Middle frontal gyrus (tissue), 1 donor: ENCODE results near the gene PCDH15.

ENCODE experiments used
- DNase-seq: peaks from one replicate; pipeline ENCODE4 v3.0.0-alpha.2; 2015; ENCODE audit warnings: low spot score; ENCODE audit errors: extremely low spot score

Gene PCDH15

DNA sequence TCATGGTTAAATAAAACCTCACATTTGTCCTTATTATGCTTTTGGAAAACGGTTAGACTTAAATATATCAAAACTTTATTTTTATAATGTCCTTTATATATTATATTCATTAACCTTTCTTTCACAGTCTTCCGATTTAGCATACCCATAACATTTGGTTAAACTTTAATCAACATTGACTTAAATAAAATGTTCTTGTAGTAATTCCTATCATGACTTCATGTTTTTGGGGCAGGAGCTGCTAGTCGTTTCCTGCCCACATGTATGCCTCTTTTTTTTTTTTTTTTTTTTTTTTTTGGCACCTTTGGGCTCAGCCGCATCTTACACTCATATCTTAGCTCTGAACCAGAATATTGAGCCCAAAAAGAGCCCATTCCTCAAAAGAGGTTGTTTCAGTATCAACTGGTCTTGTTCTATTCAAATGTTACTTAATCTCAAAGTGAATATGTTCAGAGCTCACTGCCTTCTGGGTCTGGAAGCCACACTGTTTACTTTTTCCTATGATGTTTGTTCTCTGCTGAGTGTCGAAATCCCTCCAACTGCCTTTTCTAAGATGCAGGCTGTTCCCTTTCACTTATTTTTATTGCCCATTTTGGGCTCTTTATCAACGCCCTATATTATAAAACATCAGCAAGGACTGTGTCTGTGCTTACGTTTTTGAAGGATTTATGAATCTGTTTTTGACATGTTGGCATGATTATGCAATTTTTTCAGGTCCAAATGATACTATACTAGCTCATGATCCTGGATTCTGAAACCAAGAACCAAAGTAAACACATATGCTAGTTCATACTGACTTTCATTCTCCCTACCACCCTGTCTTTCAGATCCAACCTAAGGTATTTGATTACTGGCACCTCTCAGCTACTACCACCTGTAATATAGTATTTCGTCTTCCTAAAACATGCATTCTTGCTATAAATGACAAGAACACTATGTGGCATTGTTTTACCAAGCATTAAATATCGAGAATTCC, 914.4 kb downstream of the PCDH15 start:
- no peak for DNase-seq

DNA sequence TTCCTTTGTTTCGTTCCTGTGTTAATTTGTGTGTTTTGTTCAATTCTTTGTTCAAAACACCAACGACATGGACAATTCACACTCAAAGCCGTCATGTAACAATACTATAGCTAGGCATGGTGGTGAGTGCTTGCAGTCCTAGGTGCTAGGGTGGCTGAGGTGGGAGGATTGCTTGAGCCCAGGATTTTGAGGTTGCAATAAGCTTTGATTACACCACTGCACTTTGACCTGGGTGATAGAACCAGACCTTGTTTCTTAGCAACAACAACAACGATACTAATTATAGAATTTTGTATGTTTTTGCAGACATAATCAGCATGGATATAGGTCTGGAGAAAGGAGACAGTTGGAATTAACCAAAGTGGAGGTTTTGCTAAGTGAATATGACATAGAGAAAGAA, 936.2 kb downstream of the PCDH15 start:
- DNase-seq: no peak

DNA sequence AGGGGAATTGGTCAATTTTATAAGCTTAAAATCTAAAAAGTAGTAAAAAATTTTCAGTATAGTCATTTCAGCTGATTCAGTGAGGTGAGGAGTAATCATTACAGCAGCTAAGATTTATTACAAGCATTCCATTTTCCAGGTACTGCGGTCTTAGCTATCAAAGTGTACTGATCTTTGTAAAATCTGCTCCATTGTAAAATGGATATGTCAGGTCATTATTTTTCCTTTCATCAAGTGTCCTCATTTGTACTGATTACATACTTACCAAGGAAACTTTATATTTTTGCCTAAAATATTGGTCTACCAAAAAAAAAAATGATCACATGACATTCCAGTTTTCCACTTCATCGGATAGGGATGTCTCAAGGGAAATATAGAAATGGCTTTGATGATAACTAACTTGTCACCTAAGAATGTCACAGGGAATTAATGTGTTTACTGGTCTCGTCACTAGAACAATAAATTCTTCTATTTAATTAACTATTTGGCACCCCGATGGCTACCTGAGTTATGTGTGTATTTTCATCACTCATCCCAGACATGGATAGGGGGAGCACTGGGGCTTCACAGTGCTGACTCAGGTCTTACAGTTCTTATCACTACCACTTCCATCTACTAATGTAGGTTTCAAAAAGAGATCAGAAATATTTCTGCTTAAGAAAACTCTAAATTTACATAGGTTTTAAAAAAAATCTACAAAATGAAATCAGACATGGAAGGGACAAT, 948.4 kb downstream of the PCDH15 start:
- no peak for DNase-seq

DNA sequence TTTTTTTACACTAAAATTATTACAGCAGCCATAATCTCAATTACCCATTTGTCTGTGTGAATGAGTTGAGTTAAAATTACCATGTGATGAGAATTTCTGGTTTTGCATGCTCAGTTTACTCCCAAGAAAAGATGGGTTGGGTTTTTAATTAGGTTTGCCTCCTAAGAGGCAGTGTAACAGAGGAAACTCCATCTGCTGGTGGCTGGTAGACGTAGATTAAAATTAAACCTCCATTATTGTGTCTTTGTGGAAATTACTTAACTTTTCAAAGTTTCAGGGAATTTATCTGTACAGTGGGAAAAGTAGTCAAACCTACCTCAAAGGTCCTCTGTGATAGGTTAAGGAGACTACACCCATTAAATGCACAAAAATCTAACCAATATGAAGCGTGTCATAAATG, 954.2 kb downstream of the PCDH15 start:
- no peak for DNase-seq

DNA sequence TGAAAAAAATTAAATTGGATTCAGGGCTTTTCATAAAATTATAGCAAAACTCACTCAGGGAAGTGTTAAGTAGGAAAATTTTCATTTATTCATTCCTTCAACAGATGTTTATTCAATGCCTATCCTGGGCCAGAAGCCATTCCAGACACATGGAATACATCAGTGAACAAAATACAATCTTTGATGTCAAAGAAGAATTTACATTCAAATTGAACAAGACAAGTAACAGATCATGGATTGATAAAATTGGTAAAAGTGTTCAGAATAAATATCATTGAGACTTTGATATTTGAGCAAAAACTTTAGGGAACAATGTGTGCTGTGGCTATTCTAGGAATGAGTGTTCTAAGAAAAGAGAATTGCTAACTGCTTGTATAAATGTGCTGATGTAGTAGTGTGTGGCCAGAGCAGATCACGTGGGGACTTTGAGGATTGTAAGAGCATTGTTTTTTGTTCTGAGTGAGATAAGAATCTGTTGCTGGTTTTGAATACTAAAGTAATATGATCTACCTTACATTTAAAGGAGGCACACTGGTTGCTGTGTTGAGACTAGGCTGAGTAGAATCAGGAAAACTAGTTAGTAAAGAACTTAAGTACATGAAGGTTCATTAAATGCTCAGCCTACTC, 957.2 kb downstream of the PCDH15 start:
- no peak for DNase-seq

DNA sequence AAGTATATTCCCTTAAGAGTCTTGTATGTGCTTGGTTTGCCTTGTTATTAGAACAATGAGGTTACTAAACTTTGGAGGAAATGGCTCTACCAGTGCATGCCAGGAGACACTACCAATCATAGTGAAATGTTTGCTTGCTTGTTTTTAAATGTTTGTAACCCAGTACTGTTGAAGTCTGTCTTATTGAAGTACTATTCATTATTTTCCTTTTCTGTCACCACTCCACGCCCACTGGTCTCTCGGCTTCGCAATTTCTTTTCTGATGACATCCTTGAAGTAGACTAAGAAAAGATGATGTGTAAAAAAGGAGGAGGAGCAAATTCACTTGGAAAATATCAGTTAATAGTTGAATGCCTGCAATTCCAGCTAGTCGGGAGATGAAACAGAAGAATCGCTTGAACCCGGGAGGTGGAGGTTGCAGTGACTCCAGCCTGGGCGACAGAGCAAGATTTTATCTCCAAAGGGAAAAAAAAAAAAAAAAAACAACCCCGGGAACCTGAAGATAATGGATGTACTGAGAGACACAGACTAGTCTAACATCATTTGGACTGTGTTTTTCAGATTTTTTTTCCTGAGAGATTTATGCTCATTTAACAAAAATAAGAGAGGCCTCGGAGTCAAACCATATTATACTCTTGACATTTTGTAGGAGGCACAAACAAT, 959.4 kb downstream of the PCDH15 start:
- DNase-seq: no peak

DNA sequence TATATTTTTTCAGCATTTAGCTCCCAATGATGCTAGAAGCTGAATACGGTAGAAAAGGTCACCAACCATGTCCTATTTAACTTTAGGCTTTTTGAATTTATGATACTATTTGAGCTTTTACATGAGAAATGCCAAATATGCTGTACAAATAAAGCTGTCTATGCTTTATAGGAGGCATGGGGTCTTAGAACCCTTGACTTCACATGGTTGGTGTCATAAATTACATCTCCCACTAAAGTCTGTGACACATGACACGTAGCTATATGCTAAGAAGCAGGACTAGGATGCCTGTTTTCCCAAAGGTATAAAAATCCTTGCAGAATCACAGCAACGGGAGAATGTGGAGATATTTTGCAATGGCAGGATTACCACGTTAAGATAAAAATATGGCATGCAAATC, 960.4 kb downstream of the PCDH15 start:
- DNase-seq: no peak

DNA sequence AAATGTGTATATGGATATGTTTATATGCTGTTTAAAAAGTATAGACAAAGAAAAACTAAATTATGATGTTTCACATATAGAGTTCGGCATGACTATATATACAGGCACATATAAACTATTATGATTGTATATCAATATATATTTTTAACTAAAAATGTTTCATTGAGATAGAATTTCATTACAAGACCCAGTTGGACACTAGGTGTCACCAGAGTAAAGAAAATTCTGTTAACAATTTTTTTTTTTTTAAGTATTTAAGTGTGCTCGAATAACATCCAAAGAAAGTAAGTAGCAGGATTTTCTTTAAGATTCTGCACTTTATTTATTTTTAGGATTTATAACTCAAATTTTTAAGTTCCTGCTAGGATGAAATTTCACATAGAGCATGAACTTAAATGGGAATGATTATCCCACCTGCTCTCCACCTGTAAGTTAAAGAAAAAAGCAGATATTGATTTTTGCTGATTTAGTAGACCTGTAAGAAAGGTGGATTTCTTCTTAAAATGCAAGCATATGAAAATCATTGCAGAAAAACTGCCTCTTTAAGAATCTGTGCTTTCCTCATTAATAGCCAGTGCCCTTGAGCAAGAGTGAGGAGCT, 961.5 kb downstream of the PCDH15 start:
- DNase-seq: no peak

DNA sequence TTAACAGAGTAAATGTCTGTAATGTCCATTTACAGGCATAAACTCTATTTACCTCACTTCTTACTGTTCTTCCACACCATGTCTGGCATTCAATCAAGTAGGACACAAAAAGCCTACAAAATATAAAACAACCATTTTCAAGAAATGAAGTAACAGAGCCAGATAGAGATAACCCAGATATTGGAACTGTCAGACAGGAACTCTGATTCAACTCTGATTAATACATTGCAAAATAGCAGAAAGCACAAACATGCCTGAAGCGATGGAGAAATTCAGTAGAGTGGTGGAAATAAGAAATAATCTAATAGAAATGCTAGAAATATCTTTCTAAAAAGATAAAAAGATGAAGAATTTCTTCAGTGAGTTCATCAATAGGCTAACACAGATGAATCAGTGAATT, 964.4 kb downstream of the PCDH15 start:
- DNase-seq: no peak

DNA sequence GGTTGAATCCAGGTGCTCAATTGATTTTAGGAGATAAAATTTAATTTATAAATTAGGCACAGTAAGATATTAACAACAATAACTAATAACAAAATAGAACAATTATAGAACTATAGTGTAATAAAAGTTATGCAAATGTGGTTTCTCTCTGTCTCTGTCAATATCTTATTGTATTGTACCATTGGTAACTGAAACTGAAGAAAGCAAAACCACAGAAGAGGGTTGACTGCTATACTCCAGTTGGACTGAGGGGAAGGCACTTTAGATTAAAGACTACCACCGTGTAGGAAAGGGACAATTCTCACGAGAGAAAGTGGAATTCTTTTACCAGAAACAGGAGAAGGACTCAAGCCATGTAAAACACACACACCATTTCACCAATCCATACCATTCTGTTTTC, 967.1 kb downstream of the PCDH15 start:
- DNase-seq: no peak

DNA sequence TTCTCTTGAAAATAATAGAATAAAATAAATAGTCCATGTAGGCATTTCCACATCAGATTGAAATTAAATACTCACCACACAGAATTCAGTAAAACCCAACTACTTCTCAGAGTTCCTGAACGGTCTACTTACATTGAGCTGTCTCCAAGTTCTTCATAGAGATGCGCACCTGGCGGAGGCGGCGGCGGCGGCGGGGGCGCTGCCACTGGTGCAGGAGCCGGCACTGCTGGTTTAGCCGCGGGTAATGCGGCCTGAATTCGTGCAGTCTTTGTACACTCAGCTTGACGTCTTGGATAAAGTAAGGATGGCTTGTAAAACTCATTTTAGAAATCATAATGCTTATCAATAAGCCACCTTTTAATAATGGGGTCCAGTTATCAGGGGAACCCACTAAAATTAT, 973.8 kb downstream of the PCDH15 start:
- no peak for DNase-seq

DNA sequence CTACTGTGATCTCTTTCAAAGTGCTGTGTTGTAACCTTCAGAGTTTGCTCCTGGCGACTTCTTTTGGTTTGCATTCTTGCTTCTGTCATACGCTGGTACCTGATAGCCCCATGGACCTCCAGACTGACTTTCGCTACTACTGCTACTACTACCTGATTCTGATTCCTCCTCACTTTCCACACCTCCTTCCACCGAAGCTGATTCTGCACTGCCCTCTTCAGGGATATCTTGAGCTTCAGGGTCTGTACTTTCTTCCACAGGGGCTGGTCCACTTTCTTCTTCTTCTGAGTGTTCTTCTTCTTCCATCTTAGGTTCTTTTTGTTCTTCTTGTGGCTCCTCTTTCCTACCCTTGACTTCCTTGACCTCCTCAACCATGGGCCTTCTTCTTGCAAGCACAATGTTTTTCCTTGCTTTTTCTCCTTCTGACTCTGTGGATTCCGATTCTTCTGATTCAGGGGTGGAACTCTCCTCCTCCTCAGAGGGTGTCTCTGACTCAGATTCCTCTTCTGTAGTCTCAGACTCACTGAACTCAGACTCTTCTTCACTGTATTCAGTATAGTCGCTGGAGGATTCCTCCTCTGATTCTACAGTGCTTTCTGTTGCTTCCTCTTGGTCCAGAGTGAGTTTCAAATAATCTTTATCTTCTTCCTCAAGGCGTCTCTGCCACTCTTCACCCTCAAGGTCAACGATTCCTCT, 992.2 kb downstream of the PCDH15 start:
- DNase-seq: no peak

DNA sequence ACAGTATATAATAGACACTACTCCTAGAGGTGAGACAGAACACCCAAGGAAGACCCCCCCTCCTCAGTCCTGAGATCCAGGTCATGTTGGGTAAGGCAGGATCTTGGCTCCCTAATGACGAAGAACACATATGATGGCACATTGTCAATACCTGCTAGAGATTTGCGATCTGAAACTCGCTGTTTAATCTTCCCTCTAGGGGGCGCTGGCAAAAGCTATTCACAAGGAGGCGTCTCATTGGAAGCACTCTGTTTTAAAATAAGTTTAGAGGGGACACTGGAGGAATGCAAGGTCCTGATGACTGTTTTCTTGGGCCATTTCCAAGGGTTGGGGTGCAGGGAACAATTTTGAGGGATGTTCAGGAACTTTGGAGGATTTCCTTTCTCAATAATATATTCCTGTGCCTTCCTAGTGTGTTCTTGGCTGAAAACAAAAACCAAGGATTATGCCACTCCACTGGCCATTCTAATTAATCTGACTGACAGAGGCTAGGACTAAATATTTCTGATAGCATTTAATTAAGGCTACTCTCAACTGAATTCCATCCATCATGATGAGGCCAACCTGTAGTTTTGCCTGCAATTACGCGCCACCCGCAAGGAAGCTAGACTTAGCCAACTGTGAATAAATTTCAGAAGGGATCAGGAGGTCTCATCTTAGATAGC, 1014.7 kb downstream of the PCDH15 start:
- no peak for DNase-seq

DNA sequence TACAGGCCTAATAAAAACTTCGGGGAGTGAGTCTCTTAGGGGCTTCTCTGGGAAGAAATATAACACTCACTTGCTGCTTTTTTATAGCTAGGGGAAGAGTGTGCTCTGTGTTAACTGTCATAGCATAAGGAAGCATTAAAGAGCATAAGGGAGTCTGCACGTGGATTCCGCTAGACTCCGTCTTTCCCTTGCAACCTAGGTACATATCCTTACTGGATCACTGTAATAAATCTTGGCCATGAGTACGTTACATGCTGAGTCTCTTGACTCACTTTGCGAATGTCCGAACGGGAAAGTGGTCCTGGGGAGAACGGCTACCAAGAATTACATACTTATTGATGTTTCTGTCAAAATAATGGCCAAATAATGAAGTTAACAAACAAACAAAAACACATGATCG, 1029.3 kb downstream of the PCDH15 start:
- DNase-seq: no peak

DNA sequence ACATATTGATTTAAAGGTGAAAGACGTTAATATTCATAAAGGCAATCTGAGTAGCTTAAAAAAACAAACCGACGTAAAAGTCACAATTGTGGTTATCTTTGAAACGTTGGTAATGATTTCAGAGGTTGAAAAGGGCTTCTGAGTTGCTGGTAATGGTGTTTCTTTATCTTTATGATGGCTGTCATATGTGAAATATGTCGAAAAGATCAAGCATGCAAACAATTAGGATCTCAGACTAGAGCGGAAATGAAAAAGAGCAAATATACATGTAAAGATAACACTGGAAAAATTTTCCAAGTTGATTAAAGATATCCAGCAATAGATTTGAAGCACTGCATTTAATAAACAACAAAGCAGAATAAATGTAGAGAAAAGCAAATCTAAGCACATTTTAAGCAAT, 1030.1 kb downstream of the PCDH15 start:
- DNase-seq: no peak

DNA sequence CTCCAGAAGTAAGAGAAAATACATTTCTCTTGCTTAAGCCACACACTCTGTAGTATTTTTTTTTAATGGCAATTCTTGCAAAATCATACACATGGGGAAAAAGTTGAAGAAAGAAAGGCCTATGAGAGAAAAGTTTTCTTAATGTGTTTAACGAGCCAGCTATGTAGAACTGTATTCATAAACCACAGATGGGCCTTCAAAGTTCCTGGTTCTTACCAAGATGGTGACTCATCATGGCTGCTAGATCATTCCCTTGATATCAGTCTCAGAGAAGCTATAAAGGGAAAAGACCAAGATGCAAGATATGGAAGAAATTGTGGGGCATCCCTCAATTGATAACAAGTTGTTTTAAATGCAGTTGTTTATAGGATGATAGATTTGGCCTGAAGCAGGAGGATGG, 1035.7 kb downstream of the PCDH15 start:
- no peak for DNase-seq

DNA sequence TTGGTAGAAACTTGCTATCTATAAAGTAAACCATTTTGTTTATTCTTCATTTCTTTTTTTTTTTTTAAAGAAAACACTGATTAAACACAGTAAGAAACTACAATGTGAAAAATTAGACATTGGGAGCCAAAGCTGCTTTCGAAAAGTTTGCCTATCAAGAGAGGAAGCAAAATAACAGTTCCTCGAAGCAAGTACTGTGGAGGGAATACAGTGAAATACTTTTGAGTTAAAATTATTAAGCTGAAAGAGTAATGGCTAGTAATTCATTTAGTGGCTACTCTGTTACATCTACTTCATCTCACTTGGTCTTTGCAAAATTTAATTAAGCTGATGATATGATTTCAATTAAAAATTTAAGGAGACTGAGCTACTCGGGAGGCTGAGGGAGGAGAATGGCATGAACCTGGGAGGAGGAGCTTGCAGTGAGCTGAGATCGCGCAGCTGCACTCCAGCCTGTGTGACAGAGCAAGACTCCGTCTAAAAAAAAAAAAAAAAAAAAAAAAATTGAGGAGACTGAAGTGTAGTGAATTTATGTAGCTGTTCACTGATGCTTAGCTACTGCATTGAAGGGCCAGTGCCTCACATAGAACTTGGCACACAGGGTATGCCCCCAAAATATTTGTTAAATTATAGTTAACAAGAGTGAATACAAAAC, 1046.3 kb downstream of the PCDH15 start:
- no peak for DNase-seq
